GM18519 (cell line): ENCODE data around the gene FTCDNL1.

Experiments used
- ATAC-seq: cut with Tn5 transposase; IDR thresholded peaks from one replicate; pipeline ENCODE4 v1.9.1; 2021; ENCODE audit warnings: mild to moderate bottlenecking, moderate library complexity; ENCODE audit not compliant: unreplicated experiment, low FRiP score

FTCDNL1 gene

DNA sequence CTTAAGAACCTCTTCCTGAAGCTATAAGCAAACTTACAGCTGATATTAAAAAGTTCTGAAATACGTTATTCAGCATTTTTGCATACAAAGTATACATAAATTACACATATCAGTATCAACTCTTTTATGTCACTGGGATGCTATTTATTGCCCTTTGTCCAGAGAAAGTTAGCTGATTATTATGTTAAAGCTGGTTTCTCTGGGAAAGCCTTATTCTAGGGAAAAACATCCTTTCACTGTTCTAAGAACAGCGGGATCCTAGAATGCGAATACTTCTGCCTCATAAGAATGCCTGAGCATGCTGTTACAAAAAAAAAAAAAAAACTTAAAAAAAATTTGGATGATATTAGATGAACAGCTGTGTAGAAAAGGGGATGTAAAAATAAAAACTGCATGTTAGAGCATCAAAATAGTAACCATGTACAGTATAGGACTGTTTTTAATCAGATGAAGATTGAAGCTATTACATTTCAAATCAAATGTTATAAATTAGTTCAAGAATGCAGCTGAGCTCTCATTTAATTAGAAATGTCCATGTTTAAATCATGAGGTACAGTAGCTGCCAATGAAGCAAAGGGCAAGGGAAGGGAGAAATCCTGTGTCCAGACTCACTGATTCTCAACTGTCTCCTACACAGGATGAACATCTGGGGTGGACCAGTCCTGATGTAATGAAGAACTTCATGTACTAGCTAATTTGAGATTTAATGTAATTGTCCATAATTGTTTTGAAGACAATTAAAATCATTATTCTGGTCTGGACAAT lies 8.2 kb downstream of the FTCDNL1 start:
- ATAC-seq: no peak

- ATAC-seq: no peak
Observed at GRCh38 chr2:199841409-199841808, 9.6 kb downstream of the FTCDNL1 start.

DNA sequence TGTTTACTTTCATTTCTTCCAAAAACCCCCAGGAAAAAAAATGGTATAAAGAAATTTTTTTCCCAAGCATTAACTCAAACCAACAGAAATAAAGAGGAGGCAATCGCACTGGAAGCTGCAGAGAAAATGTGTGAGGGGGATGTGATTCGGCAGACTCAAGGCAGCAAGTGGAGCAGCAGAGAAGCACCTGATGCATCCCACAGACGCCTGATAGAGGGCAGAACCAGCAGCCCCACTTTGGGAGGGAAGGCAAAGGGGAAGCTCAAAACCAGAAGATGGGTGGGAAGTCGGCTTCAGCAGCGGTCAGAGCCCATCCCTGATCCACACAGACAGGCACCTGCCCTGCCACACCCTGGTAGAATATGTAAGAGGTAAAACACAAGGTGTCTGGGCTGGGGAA lies 12.6 kb downstream of the FTCDNL1 start:
- ATAC-seq: no peak

GRCh38 chr2:199836943-199837342 lies 14.0 kb downstream of the FTCDNL1 start:
- ATAC-seq: no peak

GRCh38 chr2:199833525-199833924 lies 17.5 kb downstream of the FTCDNL1 start:
- ATAC-seq: no peak

GRCh38 chr2:199830531-199830930 lies 20.5 kb downstream of the FTCDNL1 start:
- ATAC-seq: no peak

DNA sequence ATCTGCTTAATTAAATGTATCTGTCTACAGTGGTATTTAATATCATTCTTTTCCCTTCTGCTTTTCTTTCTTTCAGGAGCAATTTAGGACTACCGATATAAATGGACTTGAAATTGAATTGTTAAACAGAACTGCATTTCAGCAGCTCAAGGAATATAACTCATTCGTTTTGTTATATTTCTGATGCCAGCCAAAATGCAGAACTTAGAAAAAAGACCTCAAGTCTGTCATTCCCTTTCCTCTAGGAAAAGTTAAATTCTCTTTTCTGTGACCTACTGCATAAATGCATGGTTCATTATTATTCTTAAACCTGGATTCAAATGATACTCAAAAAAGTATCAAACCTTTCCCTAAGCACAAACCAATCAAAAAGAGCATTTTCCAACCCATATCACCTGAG lies 21.4 kb downstream of the FTCDNL1 start:
- ATAC-seq: no peak

GRCh38 chr2:199819746-199820145 lies 31.2 kb downstream of the FTCDNL1 start:
- no peak for ATAC-seq

GRCh38 chr2:199818754-199819153 lies 32.2 kb downstream of the FTCDNL1 start:
- ATAC-seq: no peak

GRCh38 chr2:199818026-199818425 lies 33.0 kb downstream of the FTCDNL1 start:
- no peak for ATAC-seq

GRCh38 chr2:199814817-199815211 lies 36.2 kb downstream of the FTCDNL1 start:
- ATAC-seq: no peak

DNA sequence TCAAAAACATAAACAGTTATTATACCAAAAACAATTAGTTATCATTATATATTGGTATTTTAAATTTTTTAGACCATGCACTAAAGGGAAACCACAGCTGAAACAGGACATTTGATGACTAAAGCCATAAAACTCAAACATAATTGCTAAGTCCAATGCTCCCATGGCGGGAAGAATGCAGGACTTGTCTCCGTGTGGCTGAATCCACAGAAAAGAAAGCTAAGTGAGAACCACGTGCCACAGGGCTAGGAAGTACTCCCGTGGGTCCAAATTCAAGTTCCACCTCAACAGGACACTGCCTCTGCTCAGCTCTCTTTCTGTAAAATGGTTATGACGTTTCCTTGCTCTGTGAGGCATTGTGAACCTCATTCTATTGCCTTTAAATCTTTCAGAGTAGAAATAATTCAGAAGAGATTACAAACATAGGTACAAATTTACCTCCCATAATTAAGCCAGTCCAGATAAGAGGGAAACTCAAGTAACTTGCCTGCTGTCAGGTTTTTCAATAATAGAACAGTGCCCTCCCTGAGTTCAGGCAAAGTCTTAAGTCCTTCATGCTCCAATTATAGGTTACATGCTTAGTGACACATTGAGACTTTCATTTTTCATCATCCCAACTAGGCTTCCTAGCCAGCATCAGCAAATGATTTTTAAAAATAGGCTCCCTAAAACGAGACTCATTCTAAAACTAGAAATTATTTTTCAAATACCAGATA lies 36.7 kb downstream of the FTCDNL1 start:
- ATAC-seq: no peak

DNA sequence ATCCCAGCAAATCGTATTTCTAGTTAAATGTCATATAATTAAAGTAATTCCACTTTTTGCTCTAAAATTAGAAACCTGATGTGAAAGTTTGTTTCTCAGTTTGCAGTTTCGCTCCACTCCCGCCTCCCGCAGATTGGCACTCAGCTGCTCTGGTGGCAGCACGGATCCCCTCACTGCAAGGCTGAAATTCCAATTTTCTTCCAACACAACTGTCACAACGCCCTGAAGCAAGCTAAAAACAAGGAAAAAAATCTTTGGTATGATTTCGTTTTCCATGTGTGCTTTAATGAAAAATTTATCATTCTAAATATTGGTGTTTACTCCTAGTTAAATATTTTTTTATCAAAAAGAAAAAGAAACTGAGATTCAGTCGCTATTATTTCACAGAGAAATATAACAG lies 38.5 kb downstream of the FTCDNL1 start:
- ATAC-seq: no peak

DNA sequence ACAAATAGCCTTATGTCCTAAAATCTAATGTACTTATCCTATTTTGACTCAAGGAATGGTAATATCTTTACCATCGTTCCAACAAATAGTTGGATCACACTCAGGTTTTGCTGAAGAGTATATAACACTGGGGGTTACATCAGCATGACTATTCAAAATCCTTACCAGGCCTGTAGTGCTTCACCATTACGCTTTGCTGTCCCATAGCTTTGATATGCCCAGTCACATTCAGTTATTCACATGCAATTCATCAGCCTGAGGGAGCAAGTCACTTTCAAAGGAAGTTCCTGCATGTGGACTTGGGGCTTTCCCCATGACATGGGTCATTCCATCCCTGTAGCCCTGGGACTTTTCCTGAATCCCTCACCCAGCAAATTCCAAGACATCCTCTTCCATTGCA lies 39.6 kb downstream of the FTCDNL1 start:
- no peak for ATAC-seq

- no peak for ATAC-seq
Observed at GRCh38 chr2:199810422-199811171, 40.4 kb downstream of the FTCDNL1 start.

- ATAC-seq: no peak
Observed at GRCh38 chr2:199807966-199808365, 43.0 kb downstream of the FTCDNL1 start.

DNA sequence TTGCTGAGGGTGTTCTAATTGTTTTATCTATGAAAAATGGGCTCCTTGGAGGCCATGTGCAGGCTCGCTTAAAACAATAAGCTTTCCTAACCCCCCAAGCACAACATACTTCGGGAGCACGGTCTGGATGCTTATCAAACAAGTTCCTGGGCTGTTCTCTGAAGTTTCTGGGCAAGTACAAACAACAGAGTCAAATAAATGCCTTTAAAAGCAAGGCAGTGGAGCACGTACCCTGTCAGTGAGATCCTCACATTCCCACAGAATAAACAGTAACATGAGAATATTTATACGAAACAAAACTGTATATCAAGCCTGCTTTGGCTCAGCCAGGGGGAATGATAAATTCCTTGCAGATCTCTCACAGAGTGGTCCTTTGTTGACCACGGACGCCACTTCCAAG lies 44.8 kb downstream of the FTCDNL1 start:
- ATAC-seq: no peak

- ATAC-seq: no peak
Observed at GRCh38 chr2:199804831-199805230, 46.2 kb downstream of the FTCDNL1 start.

GRCh38 chr2:199798831-199799580 lies 52.0 kb downstream of the FTCDNL1 start:
- ATAC-seq: no peak
